ENCODE data around the gene ALDH16A1. TPM values are rescaled to one million over a fixed set of nuclear protein-coding genes. Genes with fewer than 3 reads are reported as not detected.

Gene ALDH16A1
- total RNA-seq, 1 donor = 26.4 TPM

DNA sequence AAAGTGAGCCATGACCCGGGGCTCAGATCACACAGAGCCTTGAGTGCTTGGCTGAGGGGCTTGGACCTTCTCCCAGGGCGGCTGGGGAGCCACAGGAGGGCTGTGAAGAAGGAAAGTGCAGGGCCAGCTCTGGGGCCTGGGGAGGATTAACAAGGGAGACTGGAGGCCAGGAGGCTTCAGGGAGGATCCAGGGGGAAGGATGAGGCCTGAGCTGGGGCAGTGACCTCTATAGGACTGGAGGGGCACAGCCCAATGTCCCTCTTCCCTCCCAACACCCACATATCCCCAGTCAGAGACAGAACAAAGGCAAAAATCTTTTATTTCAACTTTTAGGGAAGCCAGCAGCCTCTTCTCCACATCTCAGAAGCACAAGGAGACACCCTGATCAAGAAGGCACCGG, 7.0 kb upstream of the ALDH16A1 start:
- Histone ChIP-seq H3K4me2 (ENCODE audit: insufficient read depth, low read length) (no peak overlapping the region), H3K4me3 (ENCODE audit: insufficient read depth, low read length) (no peak overlapping the region), H2AFZ (ENCODE audit: low read length) (no peak overlapping the region), H3K9me3 (ENCODE audit: low read depth, low read length) (no peaks in the 10 kb centered on the region), H4K20me1 (ENCODE audit: insufficient read depth, low read length) (no peaks in the 10 kb centered on the region), H3K79me2 (ENCODE audit: insufficient read depth, low read length) (peaks cover 9% of the 10 kb centered on the region), H3K4me1 (ENCODE audit: insufficient read depth, low read length) (peaks cover 11% of the 10 kb centered on the region), H3K27me3 (ENCODE audit: insufficient read depth, low read length) (peaks cover 14% of the 10 kb centered on the region), H3K36me3 (ENCODE audit: insufficient read depth, low read length) (peaks cover 6% of the 10 kb centered on the region), H3K27ac (ENCODE audit: low read depth, low read length) (no peak overlapping the region)
- DNase-seq (ENCODE audit: insufficient read length, low spot score, missing footprints) = peak; percentile 6
- TF ChIP-seq, protein P1, sequence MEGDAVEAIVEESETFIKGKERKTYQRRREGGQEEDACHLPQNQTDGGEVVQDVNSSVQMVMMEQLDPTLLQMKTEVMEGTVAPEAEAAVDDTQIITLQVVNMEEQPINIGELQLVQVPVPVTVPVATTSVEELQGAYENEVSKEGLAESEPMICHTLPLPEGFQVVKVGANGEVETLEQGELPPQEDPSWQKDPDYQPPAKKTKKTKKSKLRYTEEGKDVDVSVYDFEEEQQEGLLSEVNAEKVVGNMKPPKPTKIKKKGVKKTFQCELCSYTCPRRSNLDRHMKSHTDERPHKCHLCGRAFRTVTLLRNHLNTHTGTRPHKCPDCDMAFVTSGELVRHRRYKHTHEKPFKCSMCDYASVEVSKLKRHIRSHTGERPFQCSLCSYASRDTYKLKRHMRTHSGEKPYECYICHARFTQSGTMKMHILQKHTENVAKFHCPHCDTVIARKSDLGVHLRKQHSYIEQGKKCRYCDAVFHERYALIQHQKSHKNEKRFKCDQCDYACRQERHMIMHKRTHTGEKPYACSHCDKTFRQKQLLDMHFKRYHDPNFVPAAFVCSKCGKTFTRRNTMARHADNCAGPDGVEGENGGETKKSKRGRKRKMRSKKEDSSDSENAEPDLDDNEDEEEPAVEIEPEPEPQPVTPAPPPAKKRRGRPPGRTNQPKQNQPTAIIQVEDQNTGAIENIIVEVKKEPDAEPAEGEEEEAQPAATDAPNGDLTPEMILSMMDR (IDR thresholded peaks at IDR 0.05; ENCODE audit: extremely low read depth, low read depth, low read length) = no peak

DNA sequence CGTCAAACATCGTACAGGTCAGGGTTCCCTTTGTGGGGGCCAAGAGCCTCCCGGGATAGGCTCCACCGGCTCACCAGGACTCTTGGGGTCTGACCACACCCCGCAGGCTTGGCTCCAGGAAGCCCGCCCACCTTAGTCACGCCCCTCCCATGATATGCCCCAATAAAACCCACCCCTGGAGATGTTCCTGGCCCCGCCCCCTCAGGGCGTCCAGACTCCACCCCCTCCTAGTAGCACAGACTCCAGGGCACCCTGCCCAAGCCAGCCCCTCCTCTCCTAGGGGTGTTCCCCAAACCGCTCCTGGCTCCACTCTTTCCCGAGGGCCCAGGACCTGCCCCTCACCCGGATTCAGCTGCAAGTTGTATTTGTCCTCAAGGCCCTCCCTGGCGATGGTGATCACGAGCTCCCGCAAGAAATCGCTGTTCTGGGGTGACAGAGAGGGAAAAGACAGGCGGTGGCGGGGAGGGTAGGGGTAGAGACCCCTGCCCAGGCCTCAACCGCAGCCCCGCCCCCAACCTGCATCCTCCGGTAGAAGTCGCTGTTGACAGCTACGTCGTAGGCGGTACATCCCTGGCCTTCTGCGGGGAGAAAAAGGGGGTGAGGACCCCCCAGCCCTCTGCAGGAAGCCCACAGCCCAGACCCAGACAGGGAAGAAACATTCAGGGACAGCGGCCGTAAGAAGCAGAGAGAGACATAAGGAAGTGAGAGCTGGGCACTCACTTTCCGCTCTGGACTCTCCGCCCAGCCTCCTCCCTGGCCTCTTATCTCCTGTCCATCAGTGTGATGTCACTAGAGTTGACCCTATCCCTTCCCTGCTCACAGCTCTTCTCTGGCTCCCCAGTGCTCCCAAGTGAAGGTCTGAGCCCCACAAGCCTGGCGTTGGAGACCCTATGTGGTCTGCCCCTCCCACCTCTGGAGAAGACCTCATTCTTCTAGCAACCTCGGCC, 5.3 kb upstream of the ALDH16A1 start:
- peak; percentile 69 for DNase-seq (ENCODE audit: insufficient read length, low spot score, missing footprints)
- Histone ChIP-seq H3K4me3 (ENCODE audit: insufficient read depth, low read length) (no peak overlapping the region), H3K9me3 (ENCODE audit: low read depth, low read length) (no peaks in the 10 kb centered on the region), H3K27me3 (ENCODE audit: insufficient read depth, low read length) (no peaks in the 10 kb centered on the region), H3K4me1 (ENCODE audit: insufficient read depth, low read length) (peaks cover 5% of the 10 kb centered on the region), H3K79me2 (ENCODE audit: insufficient read depth, low read length) (peaks cover 15% of the 10 kb centered on the region), H3K4me2 (ENCODE audit: insufficient read depth, low read length) (no peak overlapping the region), H3K27ac (ENCODE audit: low read depth, low read length) (no peak overlapping the region), H3K36me3 (ENCODE audit: insufficient read depth, low read length) (peaks cover 6% of the 10 kb centered on the region), H4K20me1 (ENCODE audit: insufficient read depth, low read length) (no peaks in the 10 kb centered on the region), H2AFZ (ENCODE audit: low read length) (no peak overlapping the region)
- TF ChIP-seq, protein P1 (IDR thresholded peaks at IDR 0.05; ENCODE audit: extremely low read depth, low read depth, low read length) = no peak

DNA sequence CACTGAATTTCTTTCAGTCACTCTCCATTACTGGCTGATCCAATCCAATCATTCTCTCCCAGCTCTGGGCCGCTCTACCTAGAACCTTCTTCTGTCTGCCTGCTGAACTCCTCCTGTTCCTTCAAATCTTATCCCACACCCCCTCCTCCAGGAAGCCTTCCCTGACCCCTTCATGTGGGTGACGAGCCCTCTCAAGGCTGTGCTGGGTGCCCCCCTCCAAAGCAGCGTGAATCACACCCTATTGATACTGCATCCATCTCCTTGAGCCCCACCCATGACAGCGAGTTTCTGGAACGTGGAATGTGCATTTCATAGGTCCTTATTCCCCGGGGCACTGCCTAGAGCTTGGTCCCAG, 4.6 kb upstream of the ALDH16A1 start:
- H3K4me1 ChIP-seq (ENCODE audit: insufficient read depth, low read length) = peaks cover 5% of the 10 kb centered on the region
- DNase-seq (ENCODE audit: insufficient read length, low spot score, missing footprints) = no peak

DNA sequence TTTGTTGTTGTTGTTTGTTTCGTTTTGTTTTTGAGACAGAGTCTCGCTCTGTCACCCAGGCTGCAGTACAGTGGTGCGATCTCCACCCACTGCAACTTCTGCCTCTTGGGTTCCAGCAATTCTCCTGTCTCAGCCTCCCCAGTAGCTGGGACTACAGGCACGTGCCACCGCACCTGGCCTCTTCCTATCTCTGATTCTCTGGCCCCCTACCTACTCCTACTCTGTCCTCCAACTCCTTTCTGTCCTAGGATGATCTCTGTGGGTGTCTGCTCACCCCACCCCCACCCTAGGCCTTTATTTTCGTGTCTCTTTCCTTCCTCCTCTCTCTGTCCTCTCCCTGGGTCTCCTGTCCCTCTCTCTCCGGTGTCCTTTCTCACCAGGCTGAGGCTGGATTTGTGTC, 2.6 kb upstream of the ALDH16A1 start:
- H3K4me2 ChIP-seq (ENCODE audit: insufficient read depth, low read length) = peak overlapping the region; percentile 94
- no peak overlapping the region for H3K27ac ChIP-seq (ENCODE audit: low read depth, low read length)
- H3K36me3 ChIP-seq (ENCODE audit: insufficient read depth, low read length) = peaks cover 6% of the 10 kb centered on the region
- TF ChIP-seq, protein P1 (IDR thresholded peaks at IDR 0.05; ENCODE audit: extremely low read depth, low read depth, low read length) = no peak
- peak overlapping the region; percentile 98 for H3K4me3 ChIP-seq (ENCODE audit: insufficient read depth, low read length)
- H3K79me2 ChIP-seq (ENCODE audit: insufficient read depth, low read length) = peaks cover 27% of the 10 kb centered on the region
- H2AFZ ChIP-seq (ENCODE audit: low read length) = peak overlapping the region; percentile 41
- no peaks in the 10 kb centered on the region for H3K9me3 ChIP-seq (ENCODE audit: low read depth, low read length)
- no peaks in the 10 kb centered on the region for H3K27me3 ChIP-seq (ENCODE audit: insufficient read depth, low read length)
- no peaks in the 10 kb centered on the region for H4K20me1 ChIP-seq (ENCODE audit: insufficient read depth, low read length)
- H3K4me1 ChIP-seq (ENCODE audit: insufficient read depth, low read length) = peaks cover 15% of the 10 kb centered on the region
- DNase-seq (ENCODE audit: insufficient read length, low spot score, missing footprints) = peak; percentile 4

More for the DNA sequence above, 4.6 kb upstream of the ALDH16A1 start:
- no peak overlapping the region for H2AFZ ChIP-seq (ENCODE audit: low read length)
- H3K27ac ChIP-seq (ENCODE audit: low read depth, low read length) = no peak overlapping the region
- TF ChIP-seq, protein P1 (IDR thresholded peaks at IDR 0.05; ENCODE audit: extremely low read depth, low read depth, low read length) = no peak
- no peaks in the 10 kb centered on the region for H3K9me3 ChIP-seq (ENCODE audit: low read depth, low read length)
- no peaks in the 10 kb centered on the region for H3K27me3 ChIP-seq (ENCODE audit: insufficient read depth, low read length)
- H3K79me2 ChIP-seq (ENCODE audit: insufficient read depth, low read length) = peaks cover 15% of the 10 kb centered on the region
- H3K4me3 ChIP-seq (ENCODE audit: insufficient read depth, low read length) = no peak overlapping the region
- peaks cover 6% of the 10 kb centered on the region for H3K36me3 ChIP-seq (ENCODE audit: insufficient read depth, low read length)
- H4K20me1 ChIP-seq (ENCODE audit: insufficient read depth, low read length) = no peaks in the 10 kb centered on the region
- no peak overlapping the region for H3K4me2 ChIP-seq (ENCODE audit: insufficient read depth, low read length)

All from osteoblast (primary cell).